Esophagus mucosa (tissue), 1 donor: ENCODE measurements around the gene PRM2. TPM values are rescaled to one million over a fixed set of nuclear protein-coding genes. Genes with fewer than 3 reads are reported as not detected.

Experiments used
- ATAC-seq: fragments of 200-7000 bp; cut with Tn5 transposase; one replicate; pipeline ENCODE4 v1.9.1; 2020
- total RNA-seq: library from RNA; stranded (reverse); gene quantifications from one replicate; pipeline ENCODE4 v1.2.4, GENCODE V29; 2023
- donor health status: DM: yes; HTN: yes; CAD: no.

Gene PRM2
- total RNA-seq, 1 donor from 2014 or later, result not detected

DNA sequence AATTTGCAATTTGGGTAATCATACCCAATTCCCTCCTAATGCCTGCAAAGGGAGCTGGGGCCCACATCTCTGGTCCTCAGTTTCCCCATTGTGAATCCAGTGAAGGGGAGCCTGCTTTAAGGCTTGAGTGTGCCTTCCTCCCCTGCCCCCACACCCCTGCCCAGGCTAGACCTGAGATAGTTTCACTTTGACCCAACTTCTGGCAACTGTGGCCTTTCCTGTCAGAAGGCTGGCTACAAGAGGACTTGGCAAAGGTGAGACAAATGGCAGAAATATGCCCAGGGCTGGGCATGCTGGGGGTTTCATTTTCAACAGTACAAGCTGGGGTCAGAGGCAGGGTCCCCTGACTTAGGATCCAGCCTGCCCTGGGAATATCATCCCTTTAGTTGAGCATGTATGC is 30.3 kb downstream of the PRM2 start:
- no peak for ATAC-seq

DNA sequence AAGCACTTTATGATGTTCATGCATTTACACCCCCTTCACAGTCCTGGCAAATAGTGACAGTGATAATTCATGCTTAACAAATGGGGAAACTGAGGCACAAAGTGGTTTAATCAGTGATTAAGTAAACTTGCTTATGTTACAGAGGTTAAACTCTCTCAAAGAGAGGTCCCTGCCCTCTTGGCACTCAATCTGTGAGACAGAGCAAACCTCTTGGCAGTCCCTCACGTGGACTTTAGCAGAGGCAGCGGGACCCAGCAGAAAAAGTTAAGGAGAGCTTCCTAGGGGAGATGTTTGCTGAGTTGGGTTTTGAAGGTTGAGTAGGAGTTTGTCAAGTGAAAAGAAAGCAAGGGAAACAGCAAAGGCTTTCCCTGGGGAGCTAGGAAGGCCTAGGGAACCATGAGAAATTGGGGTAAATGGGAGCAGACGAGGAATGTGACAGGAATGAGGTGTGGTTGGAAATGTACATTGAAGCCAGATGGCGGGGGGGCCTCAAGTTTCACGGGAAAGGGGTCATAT is 31.0 kb downstream of the PRM2 start:
- ATAC-seq, result no peak

DNA sequence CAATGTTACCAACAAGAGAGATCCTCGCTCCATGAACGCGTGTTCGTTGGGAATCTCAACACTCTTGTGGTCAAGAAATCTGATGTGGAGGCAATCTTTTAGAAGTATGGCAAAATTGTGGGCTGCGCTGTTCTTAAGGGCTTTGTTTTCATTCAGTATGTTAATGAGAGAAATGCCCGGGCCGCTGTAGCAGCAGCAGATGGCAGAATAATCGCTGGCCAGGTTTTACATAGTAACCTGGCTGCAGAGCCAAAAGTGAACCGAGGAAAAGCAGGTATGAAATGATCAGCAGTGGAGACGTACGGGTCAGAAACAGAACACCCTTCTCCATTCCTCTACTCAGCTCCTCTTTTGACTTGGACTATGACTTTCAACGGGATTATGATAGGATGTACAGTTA is 33.6 kb downstream of the PRM2 start:
- ATAC-seq, result no peak

DNA sequence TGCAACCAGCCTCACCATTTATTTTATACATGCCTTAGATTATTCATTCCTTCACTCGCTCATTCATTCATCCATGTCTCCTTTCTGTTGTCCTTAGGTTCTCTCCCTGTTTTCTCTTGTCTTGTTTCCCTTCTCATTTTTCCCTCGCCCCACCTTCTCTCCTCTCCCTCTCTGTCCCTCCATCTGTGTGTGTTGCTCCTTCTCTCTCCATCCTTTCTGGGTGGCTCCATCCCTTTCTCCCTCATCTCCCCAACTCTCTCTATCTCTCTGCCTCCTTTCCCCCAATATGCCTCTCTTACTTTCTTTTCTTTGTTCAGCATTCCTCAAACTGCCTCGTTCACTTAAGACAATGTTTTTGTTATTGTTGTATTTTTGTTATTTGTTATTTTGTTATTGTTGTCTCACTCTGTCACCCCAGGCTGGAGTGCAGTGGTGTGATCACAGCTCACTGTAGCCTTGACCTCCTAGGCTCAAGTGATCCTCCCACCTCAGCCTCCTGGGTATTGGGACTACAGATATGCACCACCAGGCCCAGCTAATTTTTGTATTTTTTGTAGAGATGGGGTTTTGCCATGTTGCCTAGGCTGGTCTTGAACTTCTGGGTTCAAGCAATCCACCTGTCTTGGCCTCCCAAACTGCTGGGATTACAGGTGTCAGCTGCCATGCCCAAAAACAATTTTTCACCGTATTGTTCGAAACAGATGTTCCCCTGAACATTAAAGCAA is 34.6 kb downstream of the PRM2 start:
- no peak for ATAC-seq

DNA sequence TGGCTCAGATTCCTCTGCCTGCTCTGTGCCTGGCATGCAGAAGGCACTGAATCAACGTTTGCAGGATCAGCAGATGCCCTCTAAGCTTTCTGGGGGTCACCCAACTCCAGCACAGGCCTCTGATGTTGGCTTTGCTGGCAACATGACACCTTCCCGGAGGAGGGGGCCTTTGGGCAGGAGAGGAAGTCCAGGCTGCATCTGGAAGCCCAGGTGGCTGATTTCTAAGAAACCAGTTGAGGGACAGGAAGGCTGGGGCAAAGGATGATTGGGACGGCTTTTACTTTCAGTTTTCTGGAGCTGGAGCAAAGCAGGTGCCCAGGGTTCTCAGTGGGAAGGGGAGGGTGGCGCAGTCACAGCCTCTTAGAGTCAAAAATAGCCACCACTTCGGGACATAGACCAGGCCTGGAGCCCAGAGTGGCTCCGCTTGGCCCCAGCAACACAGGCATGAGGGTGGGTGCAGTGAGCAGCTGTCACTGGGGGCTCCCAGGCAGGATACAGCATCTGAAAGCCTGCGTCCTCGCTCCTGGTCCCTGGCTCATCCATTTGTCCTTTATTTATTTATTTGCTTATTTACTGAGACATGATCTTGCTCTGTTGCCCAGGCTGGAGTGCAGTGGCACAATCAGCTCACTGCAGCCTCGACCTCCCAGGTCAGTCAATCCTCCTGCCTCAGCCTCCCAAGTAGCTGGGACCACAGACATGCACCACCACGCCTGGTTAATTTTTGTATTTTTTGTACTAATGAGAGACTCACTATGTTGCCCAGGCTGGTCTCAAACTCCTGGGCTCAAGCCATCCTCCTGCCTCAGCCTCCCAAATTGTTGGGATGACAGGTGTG is 35.4 kb downstream of the PRM2 start:
- ATAC-seq, result no peak

DNA sequence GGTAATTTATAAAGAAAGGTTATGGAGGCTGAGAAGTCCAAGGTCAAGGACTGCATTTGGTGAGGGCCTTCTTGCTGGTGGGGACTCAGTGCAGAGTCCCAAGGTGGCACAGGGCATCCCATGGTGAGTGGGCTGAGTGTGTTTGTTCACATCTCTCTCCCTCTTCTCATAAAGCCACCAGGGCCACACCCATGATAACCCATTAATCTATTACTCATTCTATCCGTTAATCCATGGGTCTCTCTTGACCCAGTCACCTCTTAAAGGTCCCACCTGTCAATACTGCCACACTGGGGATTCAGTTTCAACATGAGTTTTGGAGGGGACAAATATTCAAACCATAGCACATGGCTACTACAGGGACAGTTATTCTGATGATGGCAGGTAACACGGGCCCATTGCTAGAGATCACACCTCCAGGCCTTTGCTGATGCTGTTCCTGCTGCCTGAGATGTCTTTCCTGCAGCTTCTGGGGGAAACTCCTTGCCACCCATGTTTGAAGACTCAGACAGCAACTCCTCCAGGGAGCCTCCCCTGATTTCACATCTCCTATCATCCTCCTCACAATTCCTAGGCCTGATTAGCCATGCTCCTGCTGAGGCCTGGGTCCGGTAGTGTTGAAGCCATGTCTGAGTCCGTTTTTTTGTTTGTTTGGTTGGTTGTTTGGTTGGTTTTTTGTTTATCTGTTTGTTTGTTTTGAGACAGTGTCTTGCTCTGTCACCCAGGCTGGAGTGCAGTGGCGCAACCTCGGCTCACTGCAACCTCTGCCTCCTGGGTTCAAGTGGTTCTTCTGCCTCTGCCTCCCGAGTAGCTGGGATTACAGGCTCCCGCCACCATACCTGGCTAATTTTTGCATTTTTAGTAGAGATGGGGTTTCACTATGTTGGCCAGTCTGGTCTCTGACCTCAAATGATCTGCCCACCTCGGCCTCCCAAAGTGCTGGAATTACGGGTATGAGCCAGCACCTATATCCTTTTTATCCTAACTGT is 36.3 kb downstream of the PRM2 start:
- ATAC-seq, result no peak

DNA sequence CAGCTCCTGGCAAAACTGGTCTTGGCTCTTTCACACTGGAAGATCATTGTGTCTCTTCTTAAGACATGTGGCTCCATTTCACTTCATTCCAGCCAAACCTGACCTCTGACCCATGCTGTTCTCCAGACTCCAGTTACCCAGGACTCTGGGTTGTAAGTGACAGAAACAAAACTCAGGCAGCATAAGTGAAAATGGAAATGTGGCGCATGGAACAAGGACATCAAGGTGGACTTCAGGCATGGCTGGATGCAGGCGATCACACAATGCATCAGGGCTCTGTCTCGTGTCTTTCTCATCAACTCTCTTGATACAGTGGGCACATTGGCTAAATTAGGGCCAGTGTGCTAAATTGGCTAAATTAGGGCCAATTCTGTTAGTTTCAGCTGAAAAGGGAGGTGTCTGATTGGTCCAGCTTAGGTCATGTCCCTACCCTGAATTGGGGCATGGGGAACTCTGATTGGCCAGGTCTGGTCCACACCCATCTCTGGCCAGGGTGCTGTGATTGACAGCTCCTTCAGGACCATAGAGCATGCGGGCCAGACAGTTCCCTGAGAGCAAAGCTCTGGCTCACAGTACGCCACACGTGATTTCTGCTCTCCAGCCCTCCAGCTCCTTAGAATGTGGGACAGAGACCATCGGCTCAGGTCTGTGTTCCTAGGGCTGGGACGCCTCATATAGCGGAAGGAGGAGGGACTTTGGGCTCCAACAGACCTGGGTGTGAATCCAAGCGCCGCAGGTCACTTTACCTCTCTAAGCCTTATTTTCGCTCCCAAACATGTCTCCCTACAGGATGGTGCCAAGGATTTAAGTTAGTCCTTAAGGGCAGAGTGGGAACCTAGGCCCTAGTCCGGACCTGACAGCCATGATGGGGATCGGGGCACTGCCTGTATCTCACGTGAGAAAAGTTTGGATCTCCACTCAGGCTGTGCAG is 37.7 kb downstream of the PRM2 start:
- ATAC-seq, result no peak

DNA sequence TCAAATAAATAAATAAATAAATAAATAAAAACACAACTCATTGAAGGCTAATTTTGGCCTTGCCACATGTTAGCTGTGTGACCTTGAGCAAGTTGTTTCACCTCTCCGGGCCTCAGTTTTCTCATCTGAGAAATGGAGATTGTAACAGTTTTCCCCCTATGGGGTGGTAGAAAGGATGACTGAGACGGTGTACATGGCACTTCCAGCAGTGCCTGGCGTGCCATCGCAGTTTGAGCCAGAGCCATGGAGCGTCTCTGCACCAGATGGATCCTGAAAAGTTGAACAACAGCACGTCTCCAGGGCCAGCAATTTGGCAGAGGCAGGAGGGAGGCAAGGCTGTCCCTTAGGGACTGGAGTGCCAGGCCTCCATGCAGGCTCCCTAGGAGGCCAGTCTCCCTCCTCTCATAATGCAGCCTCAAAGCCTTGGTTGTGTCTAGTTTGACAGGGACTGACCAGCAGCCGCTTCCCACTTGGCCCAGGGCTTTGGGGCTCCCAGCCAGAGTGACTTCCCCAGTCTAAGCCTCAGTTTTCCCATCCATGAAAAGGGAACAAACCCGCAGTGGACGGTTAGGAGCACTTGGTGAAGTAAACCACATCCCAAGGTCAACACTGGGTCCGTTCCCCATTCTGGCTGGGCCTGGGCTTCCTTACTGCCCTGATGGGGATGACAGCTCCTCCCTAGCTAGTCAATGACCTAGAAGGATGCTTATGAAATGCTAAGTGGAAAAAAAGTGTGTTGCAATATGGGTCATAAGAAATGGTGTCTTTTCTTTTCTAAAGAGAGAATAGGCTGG is 39.6 kb downstream of the PRM2 start:
- ATAC-seq, result peak; percentile 6

DNA sequence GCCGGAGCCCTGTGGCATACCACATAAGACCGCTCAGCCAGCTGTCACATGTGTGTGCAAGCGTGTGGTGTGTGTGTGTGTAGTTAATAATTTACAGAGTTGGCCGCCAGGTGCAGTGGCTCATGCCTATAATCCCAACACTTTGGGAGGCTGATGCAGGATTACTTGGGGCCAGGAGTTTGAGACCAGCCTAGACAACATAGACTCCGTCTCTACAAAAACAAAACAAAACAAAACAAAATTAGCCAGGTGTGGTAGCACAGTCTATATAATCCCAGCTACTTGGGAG is 40.6 kb downstream of the PRM2 start:
- no peak for ATAC-seq

DNA sequence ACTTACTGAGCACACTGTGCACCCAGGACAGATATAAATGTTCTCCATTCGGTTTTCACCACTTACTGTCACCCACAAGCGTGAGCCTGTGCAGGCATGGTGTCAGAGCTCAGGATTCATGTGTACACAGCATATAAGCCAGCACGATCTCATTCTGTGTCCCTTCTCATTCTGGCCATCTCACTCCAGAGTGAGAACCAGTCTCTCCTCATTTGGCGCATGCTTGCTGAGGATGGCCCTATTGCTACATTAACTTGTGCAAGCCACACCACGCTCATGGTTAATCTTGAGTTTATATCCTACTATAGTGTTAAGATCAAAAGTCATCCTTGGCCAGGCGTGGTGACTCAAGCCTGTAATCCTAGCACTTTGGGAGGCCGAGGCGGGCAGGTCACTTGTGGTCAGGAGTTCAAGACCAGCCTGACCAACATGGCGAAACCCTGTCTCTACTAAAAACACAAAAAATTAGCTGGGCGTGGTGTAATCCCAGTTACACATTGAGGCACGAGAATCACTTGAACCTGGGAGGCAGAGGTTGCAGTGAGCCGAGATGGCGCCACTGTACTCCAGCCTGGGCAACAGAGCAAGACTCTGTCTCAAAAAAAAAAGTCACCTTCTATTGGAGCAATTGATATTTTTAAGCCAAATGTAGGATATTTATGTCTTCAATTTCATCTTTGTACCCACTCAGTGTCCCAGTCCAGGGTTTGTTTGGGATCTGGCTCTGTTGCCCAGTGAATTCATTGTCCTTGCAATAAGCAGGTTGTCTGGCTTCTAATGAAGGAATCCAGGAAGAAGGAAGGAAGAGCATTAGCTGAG is 41.2 kb downstream of the PRM2 start:
- no peak for ATAC-seq

DNA sequence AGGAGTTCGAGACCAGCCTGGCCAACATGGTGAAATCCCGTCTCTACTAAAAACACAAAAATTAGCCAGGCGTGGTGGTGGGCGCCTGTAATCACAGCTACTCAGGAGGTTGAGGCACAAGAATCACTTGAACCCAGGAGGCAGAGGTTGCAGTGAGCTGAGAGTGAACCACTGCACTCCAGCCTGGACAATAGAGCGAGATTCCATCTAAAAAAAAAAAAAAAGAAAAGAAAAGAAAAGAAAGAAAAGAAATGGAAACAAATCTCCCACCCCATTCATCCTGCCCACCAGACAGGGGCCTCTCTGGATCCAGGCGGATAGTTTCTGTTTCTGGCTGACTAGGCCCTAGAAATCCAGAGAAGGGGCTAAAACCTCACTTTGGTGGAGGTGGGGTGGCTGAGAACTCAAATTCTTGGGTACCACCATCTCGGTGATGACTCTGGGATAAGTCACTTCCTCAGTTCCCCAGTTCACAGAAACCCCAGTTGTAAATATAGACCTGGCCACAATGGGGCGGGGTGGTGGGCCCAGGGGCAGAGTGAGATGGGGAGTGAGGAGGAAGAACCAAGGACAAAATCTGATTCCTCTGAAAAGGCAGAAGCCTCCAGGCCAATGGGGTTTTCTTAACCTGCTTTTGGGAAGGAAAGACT is 42.4 kb downstream of the PRM2 start:
- no peak for ATAC-seq

DNA sequence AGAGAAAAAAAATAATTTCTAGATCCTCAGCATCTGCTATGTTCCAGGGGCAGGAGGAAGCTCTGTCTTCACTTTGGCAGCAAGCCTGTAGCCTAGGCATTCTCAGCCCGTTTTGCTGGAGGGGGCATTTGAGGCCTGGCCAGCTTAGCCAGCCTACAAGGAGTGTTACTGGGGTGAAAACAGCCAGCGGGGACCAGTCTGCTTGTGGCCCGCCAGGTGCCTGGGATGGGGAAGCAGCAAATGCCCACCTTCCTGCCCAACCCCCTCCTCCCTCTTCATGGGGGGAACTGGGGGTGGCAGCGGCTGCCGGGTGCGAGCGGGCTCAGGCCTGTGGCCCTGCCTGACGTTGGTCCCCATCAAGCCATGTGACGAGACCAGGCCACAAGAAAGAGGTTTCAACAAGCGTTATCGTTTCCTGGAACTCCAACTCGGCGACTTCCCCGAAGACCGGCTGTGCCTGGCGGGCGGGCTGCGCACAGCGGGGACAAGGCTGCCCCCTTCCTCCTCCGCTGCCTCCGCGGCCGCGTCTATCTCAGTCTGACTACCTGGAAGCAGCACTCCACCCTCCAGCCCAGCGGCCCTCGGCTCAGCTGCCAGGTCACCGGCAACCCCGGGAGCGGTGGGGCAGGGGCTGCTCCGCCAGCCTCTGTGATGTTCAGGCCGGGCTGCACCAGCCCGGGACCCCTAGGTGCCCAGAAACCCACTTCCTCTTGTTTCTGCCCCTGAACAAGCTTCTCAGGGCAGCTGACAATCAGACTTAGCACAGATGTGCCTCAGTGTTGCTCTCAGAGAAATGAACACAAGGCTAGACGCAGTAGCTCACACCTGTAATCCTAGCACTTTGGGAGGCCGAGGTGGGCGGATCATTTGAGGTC is 43.2 kb downstream of the PRM2 start:
- peak; percentile 37 for ATAC-seq

DNA sequence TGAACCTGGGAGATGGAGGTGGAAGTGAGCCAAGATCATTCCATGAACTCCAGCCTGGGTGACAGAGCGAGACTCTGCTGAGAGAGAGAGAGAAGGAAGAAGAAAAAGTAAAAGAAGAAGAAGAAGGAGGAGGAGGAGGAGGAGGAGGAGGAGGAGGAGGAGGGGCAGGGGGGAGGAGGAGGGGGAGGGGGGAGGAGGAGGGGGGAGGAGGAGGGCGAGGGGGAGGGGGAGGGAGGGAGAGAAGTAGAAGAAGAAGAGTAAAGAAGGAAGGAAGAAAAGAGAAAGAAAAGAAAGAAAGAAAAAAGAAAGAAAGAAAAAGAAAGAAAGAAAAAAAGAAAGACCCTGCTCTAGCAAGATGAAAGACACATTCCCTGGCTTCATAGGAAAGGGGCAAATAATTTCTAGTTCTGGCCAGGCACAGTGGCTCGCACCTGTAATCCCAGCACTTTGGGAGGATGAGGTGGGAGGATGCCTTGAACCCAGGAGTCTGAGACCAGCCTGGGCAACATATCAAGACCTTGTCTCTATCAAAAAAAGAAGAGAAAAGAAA is 43.9 kb downstream of the PRM2 start:
- no peak for ATAC-seq

DNA sequence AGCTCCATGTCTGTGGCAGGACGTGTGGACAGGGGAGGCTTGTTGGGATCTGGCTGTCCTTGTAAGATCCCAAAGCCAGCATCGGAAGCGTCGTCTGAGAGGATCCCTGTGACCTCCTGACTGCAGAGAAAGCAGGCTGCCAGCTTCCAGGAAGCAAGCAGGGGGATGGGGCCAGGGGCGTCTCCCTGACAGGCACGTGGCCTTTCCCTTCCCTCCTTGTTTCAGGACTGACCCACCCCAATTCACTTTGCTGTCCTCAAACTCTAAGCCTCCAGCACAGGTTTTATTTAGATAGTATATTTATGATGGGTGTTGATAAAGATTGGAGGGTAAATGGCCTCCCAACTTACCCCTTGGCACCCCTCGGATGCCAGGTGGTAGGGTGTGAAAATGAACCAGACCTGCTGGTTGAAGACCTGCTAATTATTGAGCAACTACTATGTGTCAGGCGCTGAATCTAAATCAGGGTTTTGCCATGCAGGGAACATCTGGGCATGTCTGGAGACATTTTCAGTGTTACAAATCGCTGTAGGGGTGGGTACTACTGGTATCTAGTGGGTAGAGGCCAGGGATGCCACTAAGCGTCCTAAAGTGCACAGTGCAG is 44.8 kb downstream of the PRM2 start:
- ATAC-seq, result no peak

DNA sequence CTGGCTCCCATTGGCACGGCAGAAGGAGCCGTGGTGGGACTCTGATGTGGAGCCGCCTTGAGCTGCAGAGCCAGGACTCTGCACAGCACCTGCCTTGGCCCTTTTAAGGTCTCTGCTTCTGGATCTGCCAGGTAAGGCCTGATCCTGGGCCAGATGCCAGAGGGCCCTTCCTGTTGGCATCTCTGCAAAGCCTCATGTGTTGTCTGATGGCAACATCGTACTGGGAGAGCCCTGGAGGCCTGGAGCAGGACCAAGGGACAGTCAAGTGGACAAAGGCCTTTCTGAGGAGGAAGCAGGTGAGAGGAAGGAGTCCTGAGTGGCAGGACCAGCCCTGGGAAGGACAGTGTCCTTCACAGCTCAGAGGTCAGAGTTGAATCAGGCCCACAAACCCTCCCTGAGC is 46.4 kb downstream of the PRM2 start:
- ATAC-seq, result peak; percentile 20

DNA sequence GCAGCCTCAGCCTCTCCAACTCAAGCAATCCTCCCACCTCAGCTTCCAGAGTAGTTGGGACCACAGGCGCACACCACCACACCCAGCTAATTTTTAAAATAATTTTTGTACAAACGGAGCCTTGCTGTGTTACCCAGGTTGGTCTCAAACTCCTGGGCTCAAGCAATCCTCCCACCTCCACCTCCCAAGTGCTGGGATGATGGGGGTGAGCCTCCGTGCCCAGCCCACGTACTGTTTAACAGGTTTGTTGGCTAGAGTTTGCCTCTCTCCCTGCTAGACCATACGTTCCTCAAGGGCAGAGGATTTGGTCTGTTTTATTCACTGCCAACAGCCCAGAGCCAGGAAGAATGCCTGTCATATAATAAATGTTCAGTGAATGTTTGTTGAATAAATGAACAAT is 46.8 kb downstream of the PRM2 start:
- no peak for ATAC-seq

DNA sequence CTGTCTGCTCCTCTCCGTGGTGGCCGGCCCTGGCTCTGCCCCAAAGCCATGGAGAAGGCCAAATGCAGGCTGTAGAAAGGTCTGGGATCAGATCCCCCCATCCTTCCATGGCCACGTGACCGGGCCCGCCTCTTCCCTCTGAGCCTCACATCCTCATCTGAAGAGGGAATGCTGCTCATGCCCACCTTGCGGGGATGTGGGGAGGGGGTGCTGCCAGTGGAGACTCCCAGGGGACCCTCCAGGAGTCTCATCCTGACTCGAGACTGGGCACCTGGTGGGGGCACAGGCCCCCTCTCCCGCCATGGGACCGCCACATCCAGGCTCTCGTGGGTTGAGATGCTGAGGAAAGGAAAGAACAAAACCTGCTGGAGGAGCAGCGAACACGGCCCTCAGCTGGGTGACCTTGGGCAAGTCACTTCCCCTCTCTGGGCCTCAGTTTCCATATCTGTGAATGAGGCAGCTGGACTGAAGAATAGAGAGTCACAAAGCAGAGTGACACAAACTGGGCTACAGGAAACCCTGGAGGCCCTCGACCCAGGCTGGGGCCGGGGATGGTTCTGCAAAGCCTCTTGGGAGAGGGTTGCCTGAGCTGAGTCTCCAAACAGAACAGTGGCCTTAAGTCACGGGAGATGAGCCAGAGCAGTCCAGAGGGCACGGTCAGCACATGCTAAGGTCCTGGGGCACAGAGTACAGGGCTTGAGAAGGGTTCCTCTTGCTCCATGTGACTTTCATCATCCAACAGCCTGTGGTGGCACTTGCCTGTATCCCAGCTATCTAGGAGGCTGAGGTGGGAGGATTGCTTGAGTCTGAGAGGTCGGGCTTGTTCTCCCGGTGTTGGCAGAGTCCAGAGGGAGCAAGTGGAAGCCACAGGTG is 50.4 kb downstream of the PRM2 start:
- ATAC-seq, result no peak
